Measurements from ENCODE around the gene CWC25. TPM values are rescaled to one million over a fixed set of nuclear protein-coding genes. Genes with fewer than 3 reads are reported as not detected.
A peak's percentile ranks its signal among the peaks of the same experiment; 100 is the strongest.

The CWC25 gene
- total RNA-seq, 3 donors from 2014 or later, result 21.7 to 26.5 (median 25.6) TPM

DNA sequence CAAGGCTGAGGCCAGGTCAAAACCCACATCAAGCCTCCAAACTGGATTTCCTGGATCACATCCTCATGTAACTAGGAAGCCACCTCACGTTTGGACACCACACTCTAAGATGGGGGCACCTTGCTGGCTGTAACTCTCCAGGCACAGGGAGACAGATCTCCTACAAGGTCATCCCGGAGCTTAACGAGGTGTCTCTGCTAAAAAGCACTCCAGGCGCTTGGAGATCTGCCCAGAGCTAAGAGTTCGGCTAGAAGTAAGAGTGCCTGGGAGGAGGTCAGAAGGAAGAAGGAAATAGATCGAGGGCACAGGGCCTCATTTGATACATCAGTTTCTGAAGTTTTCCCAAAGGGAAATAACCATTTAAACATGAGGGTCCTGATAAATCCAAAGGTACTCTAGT lies 56.7 kb downstream of the CWC25 start:
- ATAC-seq (no peak), DNase-seq (no peak)
- intact Hi-C loops (cut with DNase I, micrococcal nuclease), result loop anchor here in 1 of 2 donors (10.0 kb wide), 1 partner anchor 46 kb away; no protein-coding TSS in a partner anchor
- TF ChIP-seq, protein P1, sequence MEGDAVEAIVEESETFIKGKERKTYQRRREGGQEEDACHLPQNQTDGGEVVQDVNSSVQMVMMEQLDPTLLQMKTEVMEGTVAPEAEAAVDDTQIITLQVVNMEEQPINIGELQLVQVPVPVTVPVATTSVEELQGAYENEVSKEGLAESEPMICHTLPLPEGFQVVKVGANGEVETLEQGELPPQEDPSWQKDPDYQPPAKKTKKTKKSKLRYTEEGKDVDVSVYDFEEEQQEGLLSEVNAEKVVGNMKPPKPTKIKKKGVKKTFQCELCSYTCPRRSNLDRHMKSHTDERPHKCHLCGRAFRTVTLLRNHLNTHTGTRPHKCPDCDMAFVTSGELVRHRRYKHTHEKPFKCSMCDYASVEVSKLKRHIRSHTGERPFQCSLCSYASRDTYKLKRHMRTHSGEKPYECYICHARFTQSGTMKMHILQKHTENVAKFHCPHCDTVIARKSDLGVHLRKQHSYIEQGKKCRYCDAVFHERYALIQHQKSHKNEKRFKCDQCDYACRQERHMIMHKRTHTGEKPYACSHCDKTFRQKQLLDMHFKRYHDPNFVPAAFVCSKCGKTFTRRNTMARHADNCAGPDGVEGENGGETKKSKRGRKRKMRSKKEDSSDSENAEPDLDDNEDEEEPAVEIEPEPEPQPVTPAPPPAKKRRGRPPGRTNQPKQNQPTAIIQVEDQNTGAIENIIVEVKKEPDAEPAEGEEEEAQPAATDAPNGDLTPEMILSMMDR (IDR thresholded peaks at IDR 0.05), result no peak
- H3K4me1 ChIP-seq (ENCODE audit: low read depth), result no peaks in the 10 kb centered on the region
- H3K9me3 ChIP-seq, result no peaks in the 10 kb centered on the region
- H3K36me3 ChIP-seq (ENCODE audit: low read depth), result no peaks in the 10 kb centered on the region
- H3K4me3 ChIP-seq, result no peak overlapping the region

DNA sequence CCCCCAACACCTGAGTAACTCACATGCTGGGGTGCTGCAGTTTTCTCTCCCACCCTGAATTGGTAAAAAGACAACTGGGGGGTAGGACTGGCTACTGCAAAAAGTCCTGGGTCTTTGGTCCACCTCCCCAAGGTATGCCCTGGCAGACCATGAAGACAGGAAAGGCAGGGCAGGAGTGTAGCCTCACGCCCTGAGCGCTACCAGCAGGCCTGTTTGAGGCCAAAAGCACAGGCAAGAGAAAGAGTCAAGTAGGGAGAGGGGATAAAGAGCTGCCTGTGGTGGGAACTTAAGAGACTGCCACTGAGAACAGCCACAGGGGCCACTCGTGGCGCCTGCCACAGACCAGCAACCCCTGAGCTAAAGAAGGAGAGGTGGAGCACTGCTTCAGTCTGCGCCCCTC lies 58.8 kb downstream of the CWC25 start:
- peaks cover 5% of the 10 kb centered on the region for H3K36me3 ChIP-seq (ENCODE audit: low read depth)
- H3K4me1 ChIP-seq (ENCODE audit: low read depth), result no peaks in the 10 kb centered on the region
- H3K4me3 ChIP-seq, result no peak overlapping the region
- TF ChIP-seq, protein P1 (IDR thresholded peaks at IDR 0.05), result no peak
- DNase-seq, result no peak
- H3K9me3 ChIP-seq, result no peaks in the 10 kb centered on the region
- ATAC-seq, result no peak
- intact Hi-C loops (cut with DNase I, micrococcal nuclease), result loop anchor here in 1 of 2 donors (10.0 kb wide), 1 partner anchor 48 kb away; no protein-coding TSS in a partner anchor

DNA sequence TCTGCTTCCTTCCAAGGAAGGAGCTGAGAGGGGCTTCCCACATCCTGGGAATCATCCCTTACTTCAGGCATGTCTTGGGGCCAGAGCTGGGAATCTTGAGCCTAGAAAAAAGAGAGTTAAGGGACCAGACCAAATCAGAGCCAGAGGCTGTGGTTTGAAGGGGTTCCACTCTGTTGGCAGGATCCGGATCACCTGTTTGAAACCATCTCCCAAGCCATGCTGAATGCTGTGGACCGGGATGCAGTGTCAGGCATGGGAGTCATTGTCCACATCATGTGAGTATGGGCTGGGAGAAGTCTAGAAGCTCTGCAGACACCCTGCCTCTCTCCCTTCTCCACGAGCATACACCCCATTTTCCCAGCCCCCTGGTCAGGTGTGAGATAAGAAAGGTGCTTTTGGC lies 62.9 kb downstream of the CWC25 start:
- H3K9me3 ChIP-seq, result no peaks in the 10 kb centered on the region
- DNase-seq, result no peak
- TF ChIP-seq, protein P1 (IDR thresholded peaks at IDR 0.05), result no peak
- H3K4me1 ChIP-seq (ENCODE audit: low read depth), result no peaks in the 10 kb centered on the region
- no peak overlapping the region for H3K4me3 ChIP-seq
- no peak for ATAC-seq
- H3K36me3 ChIP-seq (ENCODE audit: low read depth), result peaks cover 12% of the 10 kb centered on the region
- intact Hi-C loops (cut with DNase I, micrococcal nuclease), result loop anchor here in 1 of 2 donors (10.0 kb wide), 1 partner anchor 53 kb away; no protein-coding TSS in a partner anchor

DNA sequence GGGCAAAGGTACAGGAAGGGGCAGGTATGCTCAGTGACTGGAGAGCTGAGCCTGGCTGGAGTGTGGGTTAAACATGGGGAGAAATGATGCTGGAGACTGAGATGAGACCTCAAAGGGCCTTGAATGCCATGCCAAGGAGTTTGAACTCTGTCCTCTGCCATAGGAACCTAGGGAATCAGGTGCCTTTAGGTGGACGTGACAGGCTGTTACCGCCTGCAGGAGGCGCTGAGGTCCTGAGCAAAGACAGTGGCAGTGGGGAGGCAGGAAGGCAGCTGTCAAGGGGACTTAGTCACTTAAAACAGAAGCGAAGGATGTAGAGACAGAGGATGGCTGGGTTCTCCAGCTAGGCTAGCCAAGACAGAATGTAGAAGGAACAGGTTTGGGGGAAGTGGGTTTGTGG lies 63.5 kb downstream of the CWC25 start:
- H3K9me3 ChIP-seq, result no peaks in the 10 kb centered on the region
- TF ChIP-seq, protein P1 (IDR thresholded peaks at IDR 0.05), result no peak
- H3K4me3 ChIP-seq, result no peak overlapping the region
- intact Hi-C loops (cut with DNase I, micrococcal nuclease), result loop anchor here in 1 of 2 donors (10.0 kb wide), 1 partner anchor 53 kb away; no protein-coding TSS in a partner anchor
- no peaks in the 10 kb centered on the region for H3K4me1 ChIP-seq (ENCODE audit: low read depth)
- DNase-seq (peak in 2 of 3 donors; percentile 27 to 42), ATAC-seq (peak; percentile 56)
- peaks cover 12% of the 10 kb centered on the region for H3K36me3 ChIP-seq (ENCODE audit: low read depth)

DNA sequence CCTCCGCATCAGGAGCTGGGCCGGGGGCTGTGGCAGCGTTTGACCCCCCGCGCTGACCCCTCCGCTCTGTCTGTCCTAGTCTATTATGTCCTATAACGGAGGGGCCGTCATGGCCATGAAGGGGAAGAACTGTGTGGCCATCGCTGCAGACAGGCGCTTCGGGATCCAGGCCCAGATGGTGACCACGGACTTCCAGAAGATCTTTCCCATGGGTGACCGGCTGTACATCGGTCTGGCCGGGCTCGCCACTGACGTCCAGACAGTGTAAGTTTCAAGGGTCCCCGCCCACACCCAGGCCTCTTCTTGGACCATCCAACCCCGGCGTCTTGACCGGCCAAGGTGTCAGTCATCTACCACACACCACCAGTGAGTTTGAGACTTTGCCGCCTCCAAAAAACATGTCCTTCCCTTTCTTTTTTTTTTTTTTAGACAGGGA lies 72.0 kb downstream of the CWC25 start:
- H3K9me3 ChIP-seq, result no peaks in the 10 kb centered on the region
- peak overlapping the region; percentile 84 for H3K4me3 ChIP-seq
- peaks cover 36% of the 10 kb centered on the region for H3K4me1 ChIP-seq (ENCODE audit: low read depth)
- intact Hi-C loops (cut with DNase I, micrococcal nuclease), result no loop called here
- peaks cover 9% of the 10 kb centered on the region for H3K36me3 ChIP-seq (ENCODE audit: low read depth)
- DNase-seq (peak in 1 of 3 donors; percentile 35), ATAC-seq (no peak)
- TF ChIP-seq, protein P1 (IDR thresholded peaks at IDR 0.05), result no peak
